H1 (cell line): ENCODE results near the gene STXBP2. TPM values are rescaled to one million over a fixed set of nuclear protein-coding genes. Genes with fewer than 3 reads are reported as not detected.

Source experiments
- CEBPB ChIP-seq: IDR thresholded peaks from 2 replicates; pipeline ENCODE4 v1.6.1; 2012; ENCODE audit warnings: low read depth, low read length
- EP300 ChIP-seq, 2 experiments: IDR thresholded peaks; 1 replicate in 1 of 2; 2 replicates in 1 of 2; pipeline ENCODE4 v1.6.1; 2011 to 2012; ENCODE audit warnings: low read depth in 2 of 2, low read length in 2 of 2, mild to moderate bottlenecking in 2 of 2, borderline replicate concordance in 1 of 2, inconsistent platforms in 1 of 2, moderate library complexity in 1 of 2
- HDAC6 ChIP-seq: IDR thresholded peaks from one replicate; pipeline ENCODE4 v1.7.1; 2012; ENCODE audit warnings: low read depth, mild to moderate bottlenecking, inconsistent platforms, low read length, moderate library complexity
- KDM1A ChIP-seq: fragments of 200-600, 300-600 bp; sonication (generic); IDR thresholded peaks from 2 replicates; pipeline ENCODE4 v1.7.1; 2016; ENCODE audit warnings: mild to moderate bottlenecking, low read length, borderline replicate concordance
- POLR2AphosphoS5 ChIP-seq: IDR thresholded peaks from 2 replicates; pipeline ENCODE4 v1.6.1; 2011; ENCODE audit warnings: low read depth, low read length
- RAD21 ChIP-seq, 2 experiments: IDR thresholded peaks in 1 of 2; conservative IDR thresholded peaks in 1 of 2; 2 replicates each; pipeline ENCODE4 v1.6.1; 2011; ENCODE audit warnings: low read depth in 2 of 2, low read length in 2 of 2, improper control_type of control experiment in 1 of 2, inconsistent platforms in 1 of 2, mild to moderate bottlenecking in 1 of 2, moderate library complexity in 1 of 2
- TAF7 ChIP-seq: optimal IDR thresholded peaks from 2 replicates; pipeline ENCODE3; 2011; ENCODE audit warnings: low read depth, mild to moderate bottlenecking, inconsistent platforms, low read length, moderate library complexity, borderline replicate concordance
- ZNF274 ChIP-seq: IDR thresholded peaks from 2 replicates; pipeline ENCODE4 v1.7.0; 2012; ENCODE audit warnings: low read length, borderline replicate concordance; ENCODE audit errors: extremely low read depth
- polyA plus RNA-seq, 7 experiments: library from polyadenylated mRNA; depleted of rRNA in 3 of 7; stranded (reverse) in 5 of 7; unstranded in 2 of 7; fragments of >200 nt in 5 of 7; fragments of 200-250 nt in 2 of 7; gene quantifications; 1 replicate in 5 of 7; 2 replicates in 1 of 7; 4 replicates in 1 of 7; pipeline versions ENCODE4 v1.2.1 to v1.2.3, GENCODE V29; 2011 to 2013; ENCODE audit warnings: missing spikeins in 2 of 7, mixed read lengths in 2 of 7
- total RNA-seq: library from RNA; stranded (reverse); fragmentation: NEBNext Ultra II Directional; extraction: Animal tissue kit (Norgen Biotek cat#: 25700); gene quantifications from 2 replicates; pipeline ENCODE4 v1.2.1, GENCODE V29; 2021
- TF ChIP-seq, protein P1 (sequence below), 3 experiments: IDR thresholded peaks; 1 replicate in 2 of 3; 2 replicates in 1 of 3; pipeline versions ENCODE4 v1.5.1 to v1.6.1; 2011; ENCODE audit warnings: low read length in 3 of 3, mild to moderate bottlenecking in 3 of 3, inconsistent platforms in 2 of 3, low read depth in 1 of 3, moderate library complexity in 1 of 3; ENCODE audit not compliant: insufficient read depth in 1 of 3; ENCODE audit errors: control extremely low read depth in 1 of 3

Gene STXBP2
- total and polyA plus RNA-seq, 2 of the 8 experiments (the other 6 are each of a cell fraction or from before 2014, with no cell fraction given) = 52.9 to 53.8 TPM

- TF ChIP-seq, protein P1, sequence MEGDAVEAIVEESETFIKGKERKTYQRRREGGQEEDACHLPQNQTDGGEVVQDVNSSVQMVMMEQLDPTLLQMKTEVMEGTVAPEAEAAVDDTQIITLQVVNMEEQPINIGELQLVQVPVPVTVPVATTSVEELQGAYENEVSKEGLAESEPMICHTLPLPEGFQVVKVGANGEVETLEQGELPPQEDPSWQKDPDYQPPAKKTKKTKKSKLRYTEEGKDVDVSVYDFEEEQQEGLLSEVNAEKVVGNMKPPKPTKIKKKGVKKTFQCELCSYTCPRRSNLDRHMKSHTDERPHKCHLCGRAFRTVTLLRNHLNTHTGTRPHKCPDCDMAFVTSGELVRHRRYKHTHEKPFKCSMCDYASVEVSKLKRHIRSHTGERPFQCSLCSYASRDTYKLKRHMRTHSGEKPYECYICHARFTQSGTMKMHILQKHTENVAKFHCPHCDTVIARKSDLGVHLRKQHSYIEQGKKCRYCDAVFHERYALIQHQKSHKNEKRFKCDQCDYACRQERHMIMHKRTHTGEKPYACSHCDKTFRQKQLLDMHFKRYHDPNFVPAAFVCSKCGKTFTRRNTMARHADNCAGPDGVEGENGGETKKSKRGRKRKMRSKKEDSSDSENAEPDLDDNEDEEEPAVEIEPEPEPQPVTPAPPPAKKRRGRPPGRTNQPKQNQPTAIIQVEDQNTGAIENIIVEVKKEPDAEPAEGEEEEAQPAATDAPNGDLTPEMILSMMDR (IDR thresholded peaks at IDR 0.05; ENCODE audit: control extremely low read depth in 1 of 3, insufficient read depth in 1 of 3, low read depth in 1 of 3, low read length in 3 of 3) = peak; percentile 72 to 87 (median 79)
- peak; percentile 21; the same call in 1 of the 2 replicates for TF ChIP-seq POLR2AphosphoS5
- peak; percentile 34 for TF ChIP-seq TAF7
- TF ChIP-seq EP300 (IDR thresholded peaks at IDR 0.05; ENCODE audit: borderline replicate concordance in 1 of 2, low read depth in 2 of 2, low read length in 2 of 2) = no peak
- TF ChIP-seq KDM1A = no peak
- TF ChIP-seq HDAC6 = no peak
- peak; percentile 78 for TF ChIP-seq CEBPB
- no peak for TF ChIP-seq ZNF274
- peak; percentile 58 to 59 for TF ChIP-seq RAD21 (IDR thresholded peaks at IDR 0.05 in 1 of 2, conservative IDR thresholded peaks at IDR 0.05 in 1 of 2; ENCODE audit: low read depth in 2 of 2, low read length in 2 of 2)
- TF ChIP-seq, all 59 proteins: peak for 14
Measured at GRCh38 chr19:7652061-7652641, 15.2 kb downstream of the STXBP2 start (continued).
